Thyroid gland (tissue), 4 donors: Measurements from ENCODE around the gene TUBAL3.
"Not testable (repeated sequence)": the region's sequence is repeated elsewhere in the genome, so short reads cannot be mapped to it uniquely, and the experiment has no call there.

Experiments used
- CTCF ChIP-seq, 6 experiments: fragments of 200-600 bp in 3 of 6; fragments of 450-650 bp in 3 of 6; sonication (generic) in 3 of 6; IDR thresholded peaks; one replicate each; pipeline ENCODE4 v1.5.1; 2016 to 2019; ENCODE audit warnings: antibody characterized with exemption in 6 of 6, mild to moderate bottlenecking in 2 of 6, inconsistent platforms in 1 of 6, moderate library complexity in 1 of 6
- POLR2A ChIP-seq, 2 donors: fragments of 450-650 bp; IDR thresholded peaks; one replicate each; pipeline ENCODE4 v1.6.1; 2017; ENCODE audit warnings: antibody characterized with exemption in 2 of 2, mild to moderate bottlenecking in 2 of 2, moderate library complexity in 1 of 2

GRCh38 chr10:5379202-5379601, 25.4 kb downstream of the TUBAL3 start:
- not testable (repeated sequence) for TF ChIP-seq CTCF, POLR2A (IDR thresholded peaks at IDR 0.05)
